ENCODE results near the gene TJP1.

- no peak for TF ChIP-seq POLR2AphosphoS5 (IDR thresholded peaks at IDR 0.05; ENCODE audit: low read depth, low read length)
- no peak for TF ChIP-seq TAF1 (IDR thresholded peaks at IDR 0.05; ENCODE audit: low read depth, low read length)
- no peak for TF ChIP-seq POLR2A (IDR thresholded peaks at IDR 0.05; ENCODE audit: low read depth, low read length)
- no peak for TF ChIP-seq PAX5 (IDR thresholded peaks at IDR 0.05; ENCODE audit: insufficient read depth, low read length, severe bottlenecking)
Measured at GRCh38 chr15:29787767-29788166, 34.5 kb downstream of the TJP1 start.
